Measurements from ENCODE around the gene ARMC9. TPM values are rescaled to one million over a fixed set of nuclear protein-coding genes. Genes with fewer than 3 reads are reported as not detected.

The ARMC9 gene
- total RNA-seq, 2 donors from 2014 or later, result 6.9 to 10.1 TPM

DNA sequence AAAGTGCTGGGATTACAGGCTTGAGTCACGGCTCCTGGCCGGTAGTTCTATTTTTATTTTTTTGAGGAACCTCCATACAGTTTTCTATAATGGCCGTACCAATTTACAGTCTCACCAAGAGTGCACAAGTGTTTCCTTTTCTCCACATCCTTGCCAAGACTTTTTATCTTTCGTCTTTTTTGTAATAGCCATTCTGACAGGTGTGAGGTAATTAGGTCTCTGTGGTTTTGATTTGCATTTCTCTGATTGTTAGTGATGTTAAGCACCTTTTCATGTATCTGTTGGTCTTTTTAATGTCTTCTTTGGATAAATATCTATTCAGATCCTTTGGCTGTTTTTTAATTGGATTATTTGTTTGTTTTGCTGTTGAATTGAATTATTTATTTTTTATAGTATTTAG lies 9.3 kb downstream of the ARMC9 start:
- no peak overlapping the region for H3K27ac ChIP-seq
- 68 to 89% methylated on average over 4 of the region's 4 CpGs for WGBS, 2 donors

DNA sequence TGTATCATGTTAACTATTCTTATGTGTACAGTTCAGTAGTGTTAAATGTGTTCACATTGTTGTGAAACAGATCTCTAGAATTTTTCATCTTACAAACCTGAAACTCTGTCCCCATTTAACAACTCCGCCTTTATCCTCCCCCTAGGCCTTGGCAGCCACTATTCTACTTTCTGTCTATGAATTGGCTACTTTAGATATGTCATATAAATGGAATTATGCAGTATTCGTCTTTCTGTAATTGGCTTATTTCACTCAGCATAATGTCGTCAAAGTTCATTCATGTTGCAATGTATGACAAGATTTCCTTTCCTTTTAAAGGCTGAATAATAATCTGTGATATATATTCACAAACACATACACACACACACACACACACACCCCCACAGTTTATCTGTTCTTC lies 12.4 kb downstream of the ARMC9 start:
- H3K36me3 ChIP-seq (replicated peaks in 1 of 2; ENCODE audit: insufficient read depth in 1 of 2, low read depth in 2 of 2), result no peaks in the 10 kb centered on the region
- WGBS, 2 donors, result 80 to 90% methylated on average over 3 of the region's 3 CpGs
- TF ChIP-seq POLR2A (IDR thresholded peaks at IDR 0.05), result no peak
- TF ChIP-seq, protein P1, sequence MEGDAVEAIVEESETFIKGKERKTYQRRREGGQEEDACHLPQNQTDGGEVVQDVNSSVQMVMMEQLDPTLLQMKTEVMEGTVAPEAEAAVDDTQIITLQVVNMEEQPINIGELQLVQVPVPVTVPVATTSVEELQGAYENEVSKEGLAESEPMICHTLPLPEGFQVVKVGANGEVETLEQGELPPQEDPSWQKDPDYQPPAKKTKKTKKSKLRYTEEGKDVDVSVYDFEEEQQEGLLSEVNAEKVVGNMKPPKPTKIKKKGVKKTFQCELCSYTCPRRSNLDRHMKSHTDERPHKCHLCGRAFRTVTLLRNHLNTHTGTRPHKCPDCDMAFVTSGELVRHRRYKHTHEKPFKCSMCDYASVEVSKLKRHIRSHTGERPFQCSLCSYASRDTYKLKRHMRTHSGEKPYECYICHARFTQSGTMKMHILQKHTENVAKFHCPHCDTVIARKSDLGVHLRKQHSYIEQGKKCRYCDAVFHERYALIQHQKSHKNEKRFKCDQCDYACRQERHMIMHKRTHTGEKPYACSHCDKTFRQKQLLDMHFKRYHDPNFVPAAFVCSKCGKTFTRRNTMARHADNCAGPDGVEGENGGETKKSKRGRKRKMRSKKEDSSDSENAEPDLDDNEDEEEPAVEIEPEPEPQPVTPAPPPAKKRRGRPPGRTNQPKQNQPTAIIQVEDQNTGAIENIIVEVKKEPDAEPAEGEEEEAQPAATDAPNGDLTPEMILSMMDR (IDR thresholded peaks at IDR 0.05), result no peak
- no peak overlapping the region for H3K27ac ChIP-seq
- H3K9me3 ChIP-seq, result no peaks in the 10 kb centered on the region
- H3K4me1 ChIP-seq, result no peaks in the 10 kb centered on the region
- DNase-seq (no peak), ATAC-seq (no peak)
- intact Hi-C loops (cut with DNase I), result no loop called here
- H3K4me3 ChIP-seq, result no peak overlapping the region
- no peaks in the 10 kb centered on the region for H3K27me3 ChIP-seq

More for the DNA sequence above, 9.3 kb downstream of the ARMC9 start:
- no peaks in the 10 kb centered on the region for H3K36me3 ChIP-seq (replicated peaks in 1 of 2; ENCODE audit: insufficient read depth in 1 of 2, low read depth in 2 of 2)
- no peaks in the 10 kb centered on the region for H3K27me3 ChIP-seq
- no peaks in the 10 kb centered on the region for H3K4me1 ChIP-seq
- intact Hi-C loops (cut with DNase I), result no loop called here
- H3K9me3 ChIP-seq, result no peaks in the 10 kb centered on the region
- DNase-seq, result no peak
- no peak for ATAC-seq
- no peak for TF ChIP-seq POLR2A (IDR thresholded peaks at IDR 0.05)
- TF ChIP-seq, protein P1 (IDR thresholded peaks at IDR 0.05), result no peak
- H3K4me3 ChIP-seq, result no peak overlapping the region

GRCh38 chr2:231211486-231211885 lies 13.1 kb downstream of the ARMC9 start:
- H3K27me3 ChIP-seq, result no peaks in the 10 kb centered on the region
- no peaks in the 10 kb centered on the region for H3K9me3 ChIP-seq
- no peak for TF ChIP-seq POLR2A (IDR thresholded peaks at IDR 0.05)
- TF ChIP-seq, protein P1 (IDR thresholded peaks at IDR 0.05), result no peak
- no peak overlapping the region for H3K4me3 ChIP-seq
- no peak overlapping the region for H3K27ac ChIP-seq
- H3K4me1 ChIP-seq, result no peaks in the 10 kb centered on the region
- no peaks in the 10 kb centered on the region for H3K36me3 ChIP-seq (replicated peaks in 1 of 2; ENCODE audit: insufficient read depth in 1 of 2, low read depth in 2 of 2)
- intact Hi-C loops (cut with DNase I), result no loop called here
- ATAC-seq, result no peak
- DNase-seq, result no peak
- WGBS, 2 donors, result 64 to 65% methylated on average over 2 of the region's 2 CpGs

DNA sequence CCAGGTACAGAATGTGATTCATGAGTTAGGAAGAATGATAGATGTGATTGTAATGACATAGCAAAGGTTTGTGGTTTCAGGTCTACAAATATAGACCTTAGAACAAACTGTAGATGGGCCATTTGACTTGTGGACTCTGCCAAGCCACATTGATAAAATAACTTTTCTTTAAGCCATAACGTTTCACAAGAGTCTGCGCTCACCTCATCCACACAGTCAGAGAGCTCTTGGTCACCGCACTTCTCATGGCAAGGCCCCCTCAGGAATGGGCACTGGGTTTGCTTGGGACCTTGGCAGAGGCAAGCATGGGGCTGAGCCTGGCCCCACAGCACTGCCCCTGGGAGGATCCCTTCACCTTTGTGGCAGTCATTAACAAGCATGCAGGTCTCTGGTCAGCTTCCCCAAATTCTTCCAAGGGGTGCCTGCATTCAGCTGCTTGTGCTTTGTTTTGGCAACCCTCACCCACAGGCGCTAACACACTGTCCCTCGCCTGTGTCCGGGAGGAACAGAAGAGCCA lies 14.0 kb downstream of the ARMC9 start:
- Histone ChIP-seq H3K27ac (no peak overlapping the region), H3K4me1 (no peaks in the 10 kb centered on the region), H3K4me3 (no peak overlapping the region), H3K27me3 (no peaks in the 10 kb centered on the region), H3K9me3 (no peaks in the 10 kb centered on the region), H3K36me3 (replicated peaks in 1 of 2; ENCODE audit: insufficient read depth in 1 of 2, low read depth in 2 of 2) (no peaks in the 10 kb centered on the region)
- no peak for ATAC-seq
- TF ChIP-seq, protein P1 (IDR thresholded peaks at IDR 0.05), result no peak
- TF ChIP-seq POLR2A (IDR thresholded peaks at IDR 0.05), result no peak
- no peak for DNase-seq
- 85 to 87% methylated on average over 6 of the region's 6 CpGs for WGBS, 2 donors
- intact Hi-C loops (cut with DNase I), result no loop called here

DNA sequence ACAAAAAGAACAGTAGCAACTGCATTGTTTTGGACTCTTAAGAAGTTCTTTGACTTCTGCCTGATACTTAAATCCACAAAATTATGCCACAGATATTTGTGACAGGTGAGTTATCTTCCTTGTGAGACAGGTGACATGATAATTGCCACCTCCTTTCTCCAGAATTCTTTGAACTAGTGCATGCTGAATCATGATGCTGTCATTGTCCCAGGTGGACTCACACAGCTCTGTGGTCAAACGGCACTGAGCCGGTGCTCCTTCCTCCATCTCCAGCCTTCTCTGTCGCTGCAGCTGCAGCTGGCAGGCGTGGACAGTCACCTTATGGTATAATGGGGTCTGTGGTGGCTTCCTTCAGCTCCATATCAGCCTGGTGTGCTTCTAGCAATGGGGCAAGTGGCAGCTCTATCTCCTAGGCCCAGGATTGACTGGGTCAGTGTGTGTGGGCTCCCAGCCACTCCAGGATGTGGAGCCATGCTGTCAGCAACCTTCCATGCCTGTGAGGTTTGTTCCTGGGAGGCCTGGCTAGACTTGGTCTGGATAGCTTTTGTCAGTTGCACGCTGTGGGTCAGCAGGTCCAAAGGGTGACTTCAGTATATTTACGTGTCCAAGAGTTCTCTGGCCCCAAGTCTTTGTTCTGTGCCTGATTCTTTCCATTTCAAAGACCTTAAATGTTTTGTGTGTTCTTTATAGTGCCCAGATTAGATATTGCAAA lies 15.7 kb downstream of the ARMC9 start:
- 91 to 94% methylated on average over 4 to 6 of the region's 6 CpGs for WGBS, 2 donors
- DNase-seq, result no peak
- TF ChIP-seq, protein P1 (IDR thresholded peaks at IDR 0.05), result no peak
- no peak for TF ChIP-seq POLR2A (IDR thresholded peaks at IDR 0.05)
- H3K4me1 ChIP-seq, result no peaks in the 10 kb centered on the region
- intact Hi-C loops (cut with DNase I), result no loop called here
- no peaks in the 10 kb centered on the region for H3K36me3 ChIP-seq (replicated peaks in 1 of 2; ENCODE audit: insufficient read depth in 1 of 2, low read depth in 2 of 2)
- no peaks in the 10 kb centered on the region for H3K27me3 ChIP-seq
- no peaks in the 10 kb centered on the region for H3K9me3 ChIP-seq
- H3K4me3 ChIP-seq, result no peak overlapping the region
- no peak for ATAC-seq
- no peak overlapping the region for H3K27ac ChIP-seq

Data from body of pancreas (tissue), 4 donors.